Endothelial cell of umbilical vein (primary cell): ENCODE data around the gene AXIN2.

Experiments used
- CTCF ChIP-seq, 2 donors: IDR thresholded peaks; 1 replicate in 1 of 2; 2 replicates in 1 of 2; pipeline ENCODE4 v1.5.1; 2011; ENCODE audit warnings: low read length in 2 of 2, mild to moderate bottlenecking in 2 of 2, moderate library complexity in 2 of 2, control low read depth in 1 of 2, inconsistent platforms in 1 of 2, low read depth in 1 of 2; ENCODE audit not compliant: insufficient read depth in 1 of 2; ENCODE audit errors: extremely low read depth in 1 of 2
- EZH2 ChIP-seq: IDR thresholded peaks from 2 replicates; pipeline ENCODE4 v1.6.1; 2012; ENCODE audit warnings: borderline replicate concordance, low read depth, mild to moderate bottlenecking, moderate library complexity, low read length, inconsistent platforms; ENCODE audit not compliant: severe bottlenecking
- JUN ChIP-seq: IDR thresholded peaks from 2 replicates; pipeline ENCODE4 v1.6.1; 2011; ENCODE audit warnings: borderline replicate concordance, low read depth; ENCODE audit not compliant: insufficient read length, insufficient read depth
- MAX ChIP-seq: IDR thresholded peaks from 2 replicates; pipeline ENCODE4 v1.6.1; 2011; ENCODE audit not compliant: insufficient read depth, insufficient read length
- POLR2A ChIP-seq: IDR thresholded peaks from 2 replicates; pipeline ENCODE4 v1.6.1; 2012; ENCODE audit warnings: low read depth, mild to moderate bottlenecking, control low read depth, low read length
- POLR2AphosphoS5 ChIP-seq: IDR thresholded peaks from 2 replicates; pipeline ENCODE4 v1.6.1; 2012; ENCODE audit warnings: low read depth, mild to moderate bottlenecking, control low read depth, low read length, moderate library complexity; ENCODE audit not compliant: insufficient read depth

GRCh38 chr17:65609286-65609685, 47.8 kb upstream of the AXIN2 start:
- TF ChIP-seq CTCF (IDR thresholded peaks at IDR 0.05; ENCODE audit: extremely low read depth in 1 of 2, insufficient read depth in 1 of 2, low read depth in 1 of 2, low read length in 2 of 2) = no peak
- TF ChIP-seq JUN = no peak
- no peak for TF ChIP-seq POLR2A
- TF ChIP-seq EZH2 = no peak
- no peak for TF ChIP-seq POLR2AphosphoS5
- TF ChIP-seq MAX = no peak
